Caco-2 (cell line): ENCODE data around the gene ZBTB17. TPM values are rescaled to one million over a fixed set of nuclear protein-coding genes. Genes with fewer than 3 reads are reported as not detected.

Experiments used
- BruUV-seq: library from RNA; stranded (reverse); fragments of 400-500 nt; replicated peaks from 2 replicates; lab custom pipeline; 2021; lab: Mats Ljungman, UMichigan
- CTCF ChIA-PET: fragments of 300-600 bp; sonication (Branson Sonifier 250); formaldehyde crosslinking; loops from one replicate; lab custom pipeline; 2022; ENCODE audit warnings: antibody characterized with exemption; lab: Charles Lee
- POLR2A ChIA-PET: fragments of 300-600 bp; sonication (Branson Sonifier 250); formaldehyde crosslinking; loops from one replicate; lab custom pipeline; 2022; ENCODE audit warnings: antibody characterized with exemption; lab: Charles Lee
- DNase-seq, 2 experiments: peaks; one replicate each; pipeline versions ENCODE4 v3.0.0 to v3.0.0-alpha.2; 2020 to 2022
- H3K27me3 ChIP-seq: replicated peaks from 2 replicates; pipeline ENCODE4 v1.6.0; 2011; ENCODE audit warnings: low read length; ENCODE audit not compliant: control insufficient read depth, insufficient read depth
- H3K36me3 ChIP-seq: 2 replicates; pipeline ENCODE4 v1.5.1; 2011; ENCODE audit warnings: low read length; ENCODE audit not compliant: control insufficient read depth, insufficient read depth
- H3K4me1 ChIP-seq: fragments of 250-450 bp; sonication (Bioruptor Pico); 2 replicates; pipeline ENCODE4 v1.5.1; 2020; ENCODE audit warnings: mild to moderate bottlenecking
- H3K4me3 ChIP-seq: 2 replicates; pipeline ENCODE4 v1.5.1; 2011; ENCODE audit warnings: low read depth, mild to moderate bottlenecking, control low read depth, low read length
- H3K9me3 ChIP-seq: fragments of 250-450 bp; sonication (Bioruptor Pico); 2 replicates; pipeline ENCODE4 v1.5.1; 2020; ENCODE audit warnings: mild to moderate bottlenecking, moderate library complexity
- H3K27ac Mint-ChIP-seq: one replicate; pipeline ENCODE4 v1.8.0; 2022; ENCODE audit warnings: mixed read lengths; ENCODE audit not compliant: unreplicated experiment
- H3K27me3 Mint-ChIP-seq: one replicate; pipeline ENCODE4 v1.8.0; 2022; ENCODE audit warnings: mixed read lengths; ENCODE audit not compliant: insufficient read depth, unreplicated experiment
- H3K36me3 Mint-ChIP-seq: one replicate; pipeline ENCODE4 v1.8.0; 2022; ENCODE audit warnings: mild to moderate bottlenecking, mixed read lengths; ENCODE audit not compliant: insufficient read depth, unreplicated experiment
- H3K4me1 Mint-ChIP-seq: one replicate; pipeline ENCODE4 v1.8.0; 2022; ENCODE audit warnings: low read depth, mixed read lengths; ENCODE audit not compliant: unreplicated experiment
- H3K4me3 Mint-ChIP-seq: one replicate; pipeline ENCODE4 v1.8.0; 2022; ENCODE audit warnings: mild to moderate bottlenecking, moderate library complexity, mixed read lengths; ENCODE audit not compliant: unreplicated experiment
- H3K9me3 Mint-ChIP-seq: one replicate; pipeline ENCODE4 v1.8.0; 2022; ENCODE audit warnings: mixed read lengths; ENCODE audit not compliant: unreplicated experiment
- intact Hi-C: fragments of 100-400 bp; cut with micrococcal nuclease; formaldehyde crosslinking; loops from one replicate; pipeline ENCODE4 v1.10.0; 2022; ENCODE audit not compliant: unreplicated experiment
- total RNA-seq: library from RNA; stranded (reverse); gene quantifications from 2 replicates; pipeline ENCODE4 v1.2.3, GENCODE V29; 2022
- TF ChIP-seq, protein P1 (sequence below), 2 experiments: fragments of 200-600 bp in 1 of 2; IDR thresholded peaks; 1 replicate in 1 of 2; 2 replicates in 1 of 2; pipeline versions ENCODE4 v1.5.1 to v1.8.0; 2011 to 2022; ENCODE audit warnings: antibody characterized with exemption in 1 of 2, control low read depth in 1 of 2, inconsistent platforms in 1 of 2, low read depth in 1 of 2, low read length in 1 of 2, mild to moderate bottlenecking in 1 of 2, moderate library complexity in 1 of 2; ENCODE audit not compliant: insufficient read depth in 1 of 2, severe bottlenecking in 1 of 2, unreplicated experiment in 1 of 2

The ZBTB17 gene
- total RNA-seq, 1 experiment from 2014 or later: 23.5 TPM

DNA sequence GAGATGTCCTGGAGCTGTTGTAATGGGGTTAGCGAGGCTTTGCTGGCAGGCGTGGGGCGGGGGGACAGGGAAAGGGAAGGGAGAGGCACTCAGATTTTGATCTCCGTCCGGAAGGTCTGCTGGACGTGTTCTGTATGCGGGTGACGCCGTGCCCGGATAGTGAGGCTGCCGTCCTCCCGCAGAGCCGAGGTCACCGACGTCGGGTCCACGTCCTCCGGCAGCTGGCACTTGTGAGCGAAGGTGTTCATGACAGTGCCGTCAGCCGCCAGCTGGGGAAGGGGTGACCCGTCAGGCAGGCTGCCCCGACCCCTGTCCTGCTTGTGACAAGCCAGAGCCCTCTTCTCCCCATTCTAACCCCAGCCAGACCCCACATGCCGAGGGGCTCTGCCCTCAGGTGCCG lies 39.6 kb upstream of the ZBTB17 start:
- Histone ChIP-seq H3K36me3 (no peaks in the 10 kb centered on the region), H3K4me3 (no peak overlapping the region), H3K9me3 (no peaks in the 10 kb centered on the region), H3K27me3 (no peaks in the 10 kb centered on the region), H3K4me1 (no peaks in the 10 kb centered on the region)
- TF ChIP-seq, protein P1, sequence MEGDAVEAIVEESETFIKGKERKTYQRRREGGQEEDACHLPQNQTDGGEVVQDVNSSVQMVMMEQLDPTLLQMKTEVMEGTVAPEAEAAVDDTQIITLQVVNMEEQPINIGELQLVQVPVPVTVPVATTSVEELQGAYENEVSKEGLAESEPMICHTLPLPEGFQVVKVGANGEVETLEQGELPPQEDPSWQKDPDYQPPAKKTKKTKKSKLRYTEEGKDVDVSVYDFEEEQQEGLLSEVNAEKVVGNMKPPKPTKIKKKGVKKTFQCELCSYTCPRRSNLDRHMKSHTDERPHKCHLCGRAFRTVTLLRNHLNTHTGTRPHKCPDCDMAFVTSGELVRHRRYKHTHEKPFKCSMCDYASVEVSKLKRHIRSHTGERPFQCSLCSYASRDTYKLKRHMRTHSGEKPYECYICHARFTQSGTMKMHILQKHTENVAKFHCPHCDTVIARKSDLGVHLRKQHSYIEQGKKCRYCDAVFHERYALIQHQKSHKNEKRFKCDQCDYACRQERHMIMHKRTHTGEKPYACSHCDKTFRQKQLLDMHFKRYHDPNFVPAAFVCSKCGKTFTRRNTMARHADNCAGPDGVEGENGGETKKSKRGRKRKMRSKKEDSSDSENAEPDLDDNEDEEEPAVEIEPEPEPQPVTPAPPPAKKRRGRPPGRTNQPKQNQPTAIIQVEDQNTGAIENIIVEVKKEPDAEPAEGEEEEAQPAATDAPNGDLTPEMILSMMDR (IDR thresholded peaks at IDR 0.05; ENCODE audit: insufficient read depth in 1 of 2, low read depth in 1 of 2, low read length in 1 of 2, severe bottlenecking in 1 of 2, unreplicated experiment in 1 of 2): no peak
- CTCF ChIA-PET: no interaction called here
- Mint-ChIP-seq H3K36me3 (no peaks in the 10 kb centered on the region), H3K4me1 (no peaks in the 10 kb centered on the region), H3K27ac (no peak overlapping the region), H3K27me3 (no peaks in the 10 kb centered on the region), H3K9me3 (no peaks in the 10 kb centered on the region), H3K4me3 (no peak overlapping the region)
- POLR2A ChIA-PET: no interaction called here
- DNase-seq: no peak
- intact Hi-C loops: no loop called here
- BruUV-seq: no TSS peak

DNA sequence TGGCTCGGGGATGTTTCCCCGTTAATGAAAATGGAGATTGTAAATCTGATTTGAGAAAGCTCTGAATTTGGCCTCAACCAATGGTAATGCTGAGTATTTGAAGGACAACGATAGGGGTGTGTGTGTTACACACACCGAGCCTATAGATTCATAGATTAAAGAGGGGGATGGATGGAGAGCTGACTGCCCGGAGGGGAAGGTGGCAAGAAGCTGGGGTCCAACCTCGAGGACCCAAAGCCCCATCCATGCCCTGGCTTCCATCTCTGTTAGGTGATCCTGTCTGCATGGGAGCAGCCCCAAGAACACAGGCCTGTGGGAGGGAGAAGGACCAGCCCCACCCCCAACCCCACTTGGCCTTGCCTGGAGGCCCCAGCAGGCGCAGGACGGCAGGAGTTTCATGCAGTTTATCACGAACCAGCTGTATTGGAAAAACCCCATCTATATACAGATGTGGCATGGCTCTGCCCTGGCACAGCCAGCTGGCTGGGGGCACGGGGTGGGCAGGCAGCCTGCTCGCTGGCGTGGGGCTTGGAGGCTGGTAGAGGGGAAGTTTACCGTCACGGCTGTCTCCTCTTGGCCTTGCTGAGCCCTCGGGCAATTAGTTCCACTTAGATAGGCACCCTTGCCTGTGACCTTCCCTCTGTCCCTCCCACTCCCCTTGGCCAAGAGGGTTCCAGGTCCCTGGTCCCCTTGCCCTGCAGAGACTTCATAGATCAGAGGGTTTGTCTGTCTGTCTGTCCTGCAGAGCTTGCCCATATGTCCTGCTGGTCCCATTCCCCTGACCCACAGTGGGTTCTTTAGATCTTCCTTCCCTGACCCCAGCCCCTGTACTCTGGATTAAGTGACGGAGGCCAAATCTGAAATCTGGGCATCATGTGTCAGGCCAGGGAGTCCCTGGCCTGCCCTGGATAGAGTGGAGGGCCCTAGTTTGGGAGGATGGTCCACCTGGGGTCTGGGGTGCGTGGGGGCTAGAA lies 38.9 kb upstream of the ZBTB17 start:
- Mint-ChIP-seq H3K27ac (no peak overlapping the region), H3K9me3 (no peaks in the 10 kb centered on the region), H3K4me3 (no peak overlapping the region), H3K36me3 (no peaks in the 10 kb centered on the region), H3K27me3 (no peaks in the 10 kb centered on the region), H3K4me1 (no peaks in the 10 kb centered on the region)
- Histone ChIP-seq H3K36me3 (no peaks in the 10 kb centered on the region), H3K4me3 (no peak overlapping the region), H3K9me3 (no peaks in the 10 kb centered on the region), H3K27me3 (no peaks in the 10 kb centered on the region), H3K4me1 (no peaks in the 10 kb centered on the region)
- ChIA-PET POLR2A (interaction anchor here (0.6 kb wide), 1 partner anchor 45 kb away, joined by 5 read pairs; no protein-coding TSS in a partner anchor), CTCF (no interaction called here)
- TF ChIP-seq, protein P1 (IDR thresholded peaks at IDR 0.05; ENCODE audit: insufficient read depth in 1 of 2, low read depth in 1 of 2, low read length in 1 of 2, severe bottlenecking in 1 of 2, unreplicated experiment in 1 of 2): no peak
- DNase-seq: no peak
- intact Hi-C loops: no loop called here
- BruUV-seq: no TSS peak

DNA sequence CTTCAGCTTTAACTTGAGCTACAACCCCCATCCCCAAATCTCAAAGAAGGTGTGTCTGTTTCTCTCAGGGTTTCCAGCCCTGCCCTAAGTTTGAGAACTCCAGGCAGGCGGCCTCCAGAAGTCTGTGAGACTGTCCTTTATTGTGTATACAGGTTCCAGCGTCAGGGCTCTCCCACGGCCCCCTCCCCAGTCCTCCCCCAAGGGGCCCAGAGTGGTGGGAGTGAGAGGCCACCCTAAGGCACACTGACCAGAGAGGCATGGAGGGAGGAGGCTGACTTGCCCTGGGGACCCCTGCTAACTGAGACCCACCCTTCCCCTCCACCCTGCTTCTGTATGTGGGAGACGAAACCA lies 38.0 kb upstream of the ZBTB17 start:
- H3K27me3 Mint-ChIP-seq: no peaks in the 10 kb centered on the region
- H3K36me3 ChIP-seq: no peaks in the 10 kb centered on the region
- intact Hi-C loops: no loop called here
- DNase-seq: no peak
- H3K27me3 ChIP-seq: no peaks in the 10 kb centered on the region
- H3K4me1 ChIP-seq: no peaks in the 10 kb centered on the region
- H3K27ac Mint-ChIP-seq: no peak overlapping the region
- no peak overlapping the region for H3K4me3 Mint-ChIP-seq
- no peaks in the 10 kb centered on the region for H3K4me1 Mint-ChIP-seq
- no peak overlapping the region for H3K4me3 ChIP-seq
- ChIA-PET CTCF (interaction anchor here (0.7 kb wide), 1 partner anchor 229 kb away, joined by 4 read pairs; no protein-coding TSS in a partner anchor), POLR2A (no interaction called here)
- no peaks in the 10 kb centered on the region for H3K9me3 ChIP-seq
- H3K36me3 Mint-ChIP-seq: no peaks in the 10 kb centered on the region
- H3K9me3 Mint-ChIP-seq: no peaks in the 10 kb centered on the region
- TF ChIP-seq, protein P1 (IDR thresholded peaks at IDR 0.05; ENCODE audit: insufficient read depth in 1 of 2, low read depth in 1 of 2, low read length in 1 of 2, severe bottlenecking in 1 of 2, unreplicated experiment in 1 of 2): no peak
- no TSS peak for BruUV-seq
